Activated CD4-positive, alpha-beta T cell treated with anti-CD3 and anti-CD28 coated beads, Interleukin-2, amount 50 U/mL, for 4 hours (primary cell): Measurements from ENCODE around the gene PHF19.

Experiments used
- DNase-seq, 2 experiments: peaks; one replicate each; pipeline ENCODE4 v3.0.0-alpha.2; 2020

PHF19 gene

DNA sequence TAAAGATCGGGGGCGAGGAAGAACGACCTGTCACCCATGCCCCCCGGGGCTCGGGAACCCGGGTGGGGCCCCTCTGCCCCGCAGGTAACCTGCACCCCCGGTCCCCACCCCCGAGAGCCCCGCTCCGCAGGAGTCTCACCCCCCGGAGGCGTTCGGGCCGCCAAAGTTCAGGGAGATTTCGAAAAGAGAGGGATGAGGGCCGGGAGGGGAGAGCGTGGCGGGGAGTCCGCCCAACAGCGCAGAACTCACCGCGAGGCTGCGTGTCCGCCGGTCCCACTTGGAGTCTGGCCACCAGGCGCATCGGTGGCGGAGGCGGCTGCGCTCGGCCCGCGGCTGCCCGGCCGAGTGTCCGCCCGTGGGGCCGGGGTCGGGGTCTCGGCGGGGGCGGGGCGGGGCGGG lies at the start of gene PHF19:
TSS of gene PHF19 (minus strand) at position 347 of the 399 bp plus-strand sequence. CDS start 2,447 bp downstream, outside the sequence.
- no peak for DNase-seq

DNA sequence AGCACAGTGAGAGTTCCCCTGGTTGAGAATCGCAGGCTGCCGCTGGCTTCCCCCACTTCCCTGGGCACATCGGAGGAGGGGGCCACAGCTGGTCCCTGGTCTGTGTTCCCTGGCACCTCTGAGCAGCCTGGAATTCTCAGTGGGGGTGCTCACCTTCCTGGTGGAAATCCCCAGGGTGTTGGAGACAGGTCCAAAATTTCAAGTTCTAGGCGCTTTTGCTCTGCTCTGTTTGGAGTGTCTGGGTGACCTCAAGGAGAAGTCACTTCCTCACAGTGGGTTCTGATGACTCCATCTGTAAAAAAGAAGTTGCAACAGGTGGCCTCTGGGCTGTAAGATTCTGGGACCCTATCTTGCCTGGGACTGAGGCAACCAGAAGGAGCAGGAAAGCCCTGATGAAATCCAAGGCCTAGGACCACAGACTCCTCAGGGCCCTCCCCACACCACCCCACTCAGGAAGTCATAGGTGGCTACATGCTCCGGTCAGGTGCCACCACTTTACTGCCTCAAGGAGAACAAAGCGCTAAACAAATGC lies 49.5 kb upstream of the PHF19 start, which contains the start of gene TRAF1:
TSS of gene TRAF1 (minus strand) at position 400 of the 532 bp plus-strand sequence. CDS start 721 bp downstream, outside the sequence.
- no peak for DNase-seq

GRCh38 chr9:120925535-120926396 lies 48.8 kb upstream of the PHF19 start:
- peak; percentile 79 to 83 for DNase-seq

DNA sequence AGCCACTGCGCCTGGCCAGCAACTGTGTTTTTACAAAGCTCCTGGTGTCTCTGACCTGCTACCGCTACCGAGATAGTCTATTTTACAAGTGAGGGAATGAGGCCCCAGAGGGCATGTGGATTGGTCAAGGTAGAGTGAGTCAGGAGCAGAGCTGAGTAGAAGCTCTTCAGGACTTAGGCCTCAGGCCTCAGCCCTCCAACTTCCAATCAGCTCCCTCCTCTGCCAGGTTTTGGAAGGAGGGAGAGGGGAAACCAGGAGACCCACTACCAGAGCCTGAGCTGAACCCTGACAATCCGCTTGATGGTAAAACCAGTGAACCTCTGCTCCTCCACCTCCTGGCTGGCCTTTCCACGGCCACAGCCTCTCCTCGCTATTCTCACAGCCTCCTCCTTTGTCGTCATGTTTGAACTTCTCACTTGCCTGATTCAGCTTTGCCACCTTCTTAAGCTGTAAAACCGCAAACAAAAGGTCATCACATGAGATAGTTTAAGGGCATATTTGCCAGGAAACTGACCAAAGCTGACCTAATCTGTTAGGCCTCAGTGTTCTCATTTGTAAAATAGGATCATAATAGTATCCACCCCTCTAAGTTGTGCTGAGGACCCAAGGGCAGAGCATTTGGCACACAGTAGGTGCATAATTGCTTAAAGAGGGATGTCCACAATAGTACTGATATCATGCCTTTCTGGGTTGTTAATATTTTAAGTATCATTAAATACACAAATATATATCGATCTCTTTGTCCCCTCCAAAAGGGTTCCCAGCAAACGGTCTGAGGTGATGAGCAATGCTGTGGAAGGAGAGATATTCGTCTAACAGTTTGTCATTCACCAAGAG lies 47.9 kb upstream of the PHF19 start:
- no peak for DNase-seq

- DNase-seq, result no peak
These were observed 46.8 kb upstream of the PHF19 start for GRCh38 chr9:120923620-120924328.

DNA sequence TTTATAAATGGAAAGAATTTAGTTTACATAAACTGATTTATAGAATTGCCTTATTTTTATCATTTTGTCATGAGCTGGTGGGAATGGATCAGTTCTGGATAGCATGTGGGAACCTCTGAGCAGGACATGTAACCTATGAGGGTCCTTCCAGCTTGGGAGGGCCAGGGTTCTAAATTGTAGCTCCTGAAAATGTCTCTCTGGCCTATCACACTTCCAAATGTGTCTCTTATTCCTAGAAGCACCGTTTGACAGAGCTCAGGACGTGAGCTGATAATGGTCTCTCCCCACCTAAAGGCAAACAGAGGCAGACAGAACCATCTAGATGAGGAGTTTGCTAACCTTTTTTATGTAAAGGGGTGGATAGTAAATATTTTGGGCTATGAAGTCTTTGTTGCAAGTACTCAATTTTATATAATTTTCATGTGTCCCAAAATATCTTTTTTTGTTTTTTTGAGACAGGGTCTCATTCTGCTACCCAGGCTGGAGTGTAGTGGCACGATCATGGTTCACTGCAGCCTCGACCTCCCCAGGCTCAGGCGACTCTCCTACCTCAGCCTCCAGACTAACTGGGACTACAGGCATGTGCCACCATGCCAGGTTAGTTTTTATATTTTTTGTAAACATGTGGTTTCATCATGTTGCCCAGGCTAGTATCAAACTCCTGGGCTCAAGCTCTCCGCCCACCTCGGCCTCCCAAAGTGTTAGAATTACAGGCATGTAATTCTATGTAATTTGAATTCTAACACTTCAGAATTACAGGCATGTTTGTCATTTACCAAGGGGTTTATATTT lies 45.6 kb upstream of the PHF19 start:
- DNase-seq, result no peak

DNA sequence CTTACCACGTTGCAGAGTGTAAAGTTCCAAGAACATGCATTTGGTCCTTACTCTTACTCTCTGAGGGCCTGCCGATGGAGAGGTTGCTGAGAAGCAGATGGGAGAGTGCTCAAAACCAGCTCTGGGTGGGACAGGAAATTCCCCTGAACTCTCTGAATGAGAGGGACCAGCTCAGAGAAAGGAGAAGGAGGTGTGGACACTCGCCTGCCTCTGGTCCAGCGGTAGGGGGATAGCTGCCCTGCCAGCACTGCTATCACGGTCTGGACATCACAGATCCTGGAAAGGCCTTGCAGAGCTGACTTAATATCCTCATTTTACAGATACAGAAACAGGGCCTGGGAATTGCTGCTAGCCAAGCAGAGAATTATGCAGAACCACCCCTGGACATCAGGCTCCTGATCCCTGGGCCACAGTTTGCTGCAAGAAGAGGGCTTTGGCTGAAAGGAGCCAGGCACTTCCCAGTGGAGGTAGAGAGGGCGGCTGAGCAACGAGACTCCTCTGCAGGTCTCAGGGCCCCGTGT lies 44.7 kb upstream of the PHF19 start:
- DNase-seq, result no peak

DNA sequence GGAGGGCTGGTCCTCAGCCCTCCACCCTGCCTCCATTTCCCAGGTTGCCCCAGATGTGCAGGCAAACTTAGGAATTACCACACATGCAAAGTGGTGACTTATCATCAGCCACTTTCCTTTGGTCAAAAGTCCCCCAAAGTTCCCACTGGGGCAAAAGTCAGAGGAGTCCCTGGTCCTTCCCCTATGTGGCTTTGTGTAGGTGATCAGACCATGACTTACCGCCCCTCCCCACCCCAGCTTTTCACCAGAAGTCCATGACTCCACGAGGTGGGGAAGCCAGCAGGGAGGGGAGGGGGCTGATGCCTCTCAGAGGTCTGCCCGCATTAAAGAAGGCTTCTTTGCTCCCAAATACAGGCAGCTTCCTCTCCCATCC lies 43.8 kb upstream of the PHF19 start:
- DNase-seq, result no peak

DNA sequence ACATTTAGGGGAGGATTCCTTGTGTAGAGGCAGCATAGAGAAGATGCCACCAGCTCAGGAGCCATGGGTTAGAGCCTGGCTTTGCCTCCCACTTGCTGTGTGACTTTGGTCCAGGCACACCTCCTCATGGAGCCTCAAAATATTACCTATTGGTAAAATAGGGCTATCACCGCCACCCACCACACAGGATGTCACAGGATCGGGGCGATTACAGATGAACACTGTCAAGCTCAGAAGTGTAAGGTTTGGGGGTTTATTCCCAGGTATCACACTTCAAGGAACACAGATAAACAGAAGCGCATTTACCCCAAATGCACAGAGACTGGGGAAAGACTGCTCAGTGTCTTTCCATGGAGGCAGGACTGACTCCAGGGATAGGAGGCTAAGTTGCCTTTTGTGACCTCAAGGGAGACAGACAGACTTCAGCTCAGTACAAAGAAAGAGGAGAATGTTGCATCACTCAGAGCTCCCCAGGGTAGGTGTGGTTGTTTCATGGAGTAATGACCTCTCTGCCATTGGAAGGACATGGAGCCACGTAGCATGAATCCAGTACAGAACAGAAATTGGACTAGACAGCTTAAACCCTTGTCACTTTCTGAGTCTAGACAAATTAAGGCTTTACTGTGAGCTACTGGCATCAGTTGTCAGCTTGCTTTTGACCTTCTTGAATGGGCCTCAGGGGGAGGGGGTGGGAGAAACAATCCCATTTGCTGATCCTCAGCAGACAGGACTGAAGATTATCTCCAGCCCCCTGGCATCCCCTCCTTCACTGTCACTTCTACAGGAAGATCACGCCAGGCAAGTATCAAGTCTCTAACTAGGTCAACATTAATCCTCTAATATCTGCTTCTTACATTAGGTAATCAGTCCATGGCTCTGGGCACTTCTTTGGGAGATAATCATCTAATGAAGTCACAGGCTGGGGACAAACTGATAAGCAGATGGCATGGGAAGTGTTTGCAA lies 43.1 kb upstream of the PHF19 start:
- DNase-seq, result no peak

GRCh38 chr9:120918931-120919842 lies 42.2 kb upstream of the PHF19 start:
- DNase-seq, result no peak

DNA sequence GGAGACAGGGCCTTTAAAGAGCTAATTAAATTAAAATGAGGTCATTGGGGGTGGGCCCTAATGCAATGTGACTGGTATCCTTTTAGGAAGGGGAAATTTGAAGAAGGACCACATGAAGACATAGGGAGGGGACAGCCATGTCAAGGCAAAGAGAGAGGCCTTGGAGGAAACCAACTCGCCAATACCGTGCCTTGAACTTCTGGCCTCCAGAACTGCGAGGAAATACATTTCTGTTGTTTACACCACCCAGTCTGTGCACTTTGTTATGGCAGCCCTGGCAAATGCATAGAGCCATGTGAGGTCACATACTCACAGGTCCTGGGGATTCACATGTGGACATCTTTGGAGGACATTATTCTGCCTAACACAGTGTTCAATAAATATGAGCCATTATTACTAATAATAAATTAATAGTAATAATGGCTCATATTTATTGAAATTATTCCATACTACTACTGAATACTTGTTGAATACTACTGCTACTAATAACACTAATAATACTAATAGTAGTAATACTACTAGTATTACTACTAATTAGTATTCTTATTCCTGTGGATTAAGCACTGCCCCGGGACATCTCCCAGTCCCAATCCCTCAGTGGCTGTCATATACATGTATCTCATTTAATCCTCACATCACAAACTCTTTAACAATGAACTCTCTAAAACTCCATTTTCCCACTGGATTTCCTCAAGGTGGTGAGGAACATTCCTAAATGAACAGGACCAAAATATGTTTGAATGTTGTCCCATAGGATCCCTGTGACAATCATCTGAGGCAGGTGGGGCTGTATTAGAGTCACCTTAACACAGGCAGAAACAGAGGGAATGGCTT lies 41.2 kb upstream of the PHF19 start:
- no peak for DNase-seq

- no peak for DNase-seq
These were observed 40.2 kb upstream of the PHF19 start for GRCh38 chr9:120916991-120917880.

DNA sequence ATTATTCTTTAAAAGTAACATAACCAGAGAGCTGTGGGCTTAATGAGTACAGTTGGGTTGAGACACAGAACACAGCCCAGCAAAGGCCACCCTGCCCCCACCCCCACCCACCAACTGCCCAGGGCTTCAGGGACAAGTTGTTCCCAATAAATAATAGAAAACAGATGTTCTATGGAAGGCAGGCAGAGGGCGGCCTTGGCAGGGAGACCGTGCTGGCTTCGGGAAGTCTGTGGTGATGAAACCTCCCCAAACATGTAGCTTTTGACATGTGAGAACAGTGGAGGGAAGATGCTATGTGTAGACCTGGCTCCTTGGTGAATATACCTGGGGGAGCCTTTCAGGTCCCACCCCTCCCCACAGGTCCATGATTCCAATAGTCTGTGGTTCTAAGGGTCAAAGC lies 39.6 kb upstream of the PHF19 start:
- DNase-seq, result no peak

DNA sequence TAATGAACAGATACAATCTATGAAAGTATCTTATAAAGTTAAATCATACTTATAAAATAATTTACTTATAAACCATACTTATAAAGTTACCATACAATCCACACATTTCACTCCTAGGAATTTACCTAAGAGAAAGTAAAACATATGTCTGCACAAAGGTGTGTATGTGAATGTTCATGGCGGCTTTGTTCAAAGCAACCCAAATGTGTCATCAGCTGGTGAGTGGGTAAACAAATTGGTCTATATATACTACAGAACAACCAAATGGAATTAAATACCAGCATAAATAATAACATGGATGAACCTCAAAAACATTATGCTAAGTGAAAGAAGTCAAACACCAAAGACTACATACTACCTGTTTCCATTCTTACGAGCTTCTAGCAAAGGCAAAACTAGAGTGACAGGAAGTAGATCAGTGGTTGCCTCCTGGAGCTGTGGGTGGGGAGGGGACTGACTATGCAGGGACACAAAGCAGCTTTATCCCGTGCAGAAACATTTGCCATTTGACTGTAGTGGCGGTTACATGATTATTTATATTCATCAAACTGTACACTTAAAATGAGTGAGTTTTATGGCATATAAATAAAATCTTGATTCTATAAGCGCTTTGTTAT lies 39.0 kb upstream of the PHF19 start:
- DNase-seq, result no peak

- DNase-seq, result no peak
These were observed 38.0 kb upstream of the PHF19 start for GRCh38 chr9:120914953-120915352.

GRCh38 chr9:120914396-120914795 lies 37.4 kb upstream of the PHF19 start:
- no peak for DNase-seq
